CD4-positive, alpha-beta memory T cell (primary cell): ENCODE results near the gene REC114. TPM values are rescaled to one million over a fixed set of nuclear protein-coding genes. Genes with fewer than 3 reads are reported as not detected.
"Not testable (repeated sequence)": the region's sequence is repeated elsewhere in the genome, so short reads cannot be mapped to it uniquely, and the experiment has no call there.

Source experiments
- CTCF ChIA-PET: fragments of 350-600 bp; sonication (Branson Sonifier 250); formaldehyde crosslinking; loops from one replicate; lab custom pipeline; 2021; ENCODE audit warnings: inconsistent platforms; ENCODE audit not compliant: partially characterized antibody; lab: Charles Lee
- POLR2A ChIA-PET: fragments of 350-600 bp; sonication (Branson Sonifier 250); formaldehyde crosslinking; loops from one replicate; lab custom pipeline; 2021; ENCODE audit not compliant: partially characterized antibody; lab: Charles Lee
- DNase-seq, 5 donors: peaks; one replicate each; pipeline versions ENCODE4 v3.0.0 to v3.0.0-alpha.2; 2020 to 2022; ENCODE audit warnings: mixed read lengths in 1 of 5
- H3K27ac ChIP-seq: one replicate; pipeline ENCODE4 v1.7.0; 2013; ENCODE audit warnings: low read depth, low read length
- H3K27me3 ChIP-seq: 2 replicates; pipeline ENCODE4 v1.7.0; 2013; ENCODE audit warnings: mild to moderate bottlenecking, low read length, moderate library complexity; ENCODE audit not compliant: insufficient read depth
- H3K36me3 ChIP-seq: 2 replicates; pipeline ENCODE4 v1.7.0; 2013; ENCODE audit warnings: mild to moderate bottlenecking, low read length, moderate library complexity; ENCODE audit not compliant: insufficient read depth
- H3K4me1 ChIP-seq: 2 replicates; pipeline ENCODE4 v1.7.0; 2013; ENCODE audit warnings: mild to moderate bottlenecking, low read length, moderate library complexity; ENCODE audit not compliant: insufficient read depth
- H3K4me3 ChIP-seq, 2 donors: one replicate each; pipeline ENCODE4 v1.7.0; 2013; ENCODE audit warnings: low read length in 2 of 2, mild to moderate bottlenecking in 1 of 2
- H3K9me3 ChIP-seq, 2 donors: one replicate each; pipeline ENCODE4 v1.7.0; 2013; ENCODE audit warnings: low read length in 2 of 2, control low read depth in 1 of 2; ENCODE audit not compliant: control insufficient read depth in 1 of 2
- H3K27ac Mint-ChIP-seq, 7 donors: one replicate each; pipeline ENCODE4 v1.8.0; 2020 to 2021; ENCODE audit warnings: mixed read lengths in 7 of 7, mild to moderate bottlenecking in 6 of 7, inconsistent platforms in 3 of 7, moderate library complexity in 3 of 7
- H3K27me3 Mint-ChIP-seq, 2 donors: one replicate each; pipeline ENCODE4 v1.8.0; 2020 to 2021; ENCODE audit warnings: mixed read lengths in 2 of 2
- H3K36me3 Mint-ChIP-seq, 2 donors: one replicate each; pipeline ENCODE4 v1.8.0; 2020 to 2021; ENCODE audit warnings: mixed read lengths in 2 of 2, inconsistent platforms in 1 of 2, mild to moderate bottlenecking in 1 of 2
- H3K4me1 Mint-ChIP-seq, 4 donors: one replicate each; pipeline ENCODE4 v1.8.0; 2020 to 2021; ENCODE audit warnings: mixed read lengths in 4 of 4, mild to moderate bottlenecking in 1 of 4
- H3K4me3 Mint-ChIP-seq, 8 donors: one replicate each; pipeline ENCODE4 v1.8.0; 2020 to 2021; ENCODE audit warnings: mixed read lengths in 8 of 8, mild to moderate bottlenecking in 7 of 8, moderate library complexity in 6 of 8, inconsistent platforms in 3 of 8
- H3K9me3 Mint-ChIP-seq, 8 donors: one replicate each; pipeline ENCODE4 v1.8.0; 2020 to 2021; ENCODE audit warnings: mixed read lengths in 8 of 8, mild to moderate bottlenecking in 5 of 8, inconsistent platforms in 3 of 8, moderate library complexity in 1 of 8
- intact Hi-C: fragments of 100-400 bp; cut with micrococcal nuclease; formaldehyde crosslinking; loops from one replicate; pipeline ENCODE4 v1.15.1; 2023
- polyA plus RNA-seq, 2 donors: library from polyadenylated mRNA; unstranded; fragments of 300-500 nt; fragmentation: Illumina TruSeq; gene quantifications; one replicate each; pipeline ENCODE4 v1.2.3, GENCODE V29; 2021
- total RNA-seq, 2 experiments: library from RNA; stranded (reverse); gene quantifications; one replicate each; pipeline ENCODE4 v1.2.3, GENCODE V29; 2021

The REC114 gene
- total and polyA plus RNA-seq, 4 experiments from 2014 or later = not detected

GRCh38 chr15:73474785-73475184 is 31.8 kb downstream of the REC114 start:
- Histone ChIP-seq H3K9me3 (no peaks in the 10 kb centered on the region), H3K27me3 (no peaks in the 10 kb centered on the region), H3K4me3 (no peak overlapping the region), H3K36me3 (no peaks in the 10 kb centered on the region), H3K4me1 (no peaks in the 10 kb centered on the region), H3K27ac (no peak overlapping the region)
- intact Hi-C loops = no loop called here
- Mint-ChIP-seq H3K27ac (no peak overlapping the region), H3K27me3 (peaks cover 10 to 17% of the 10 kb centered on the region in 2 donors), H3K9me3 (peaks cover 2 to 13% (median 6%) of the 10 kb centered on the region in 8 donors), H3K4me1 (peaks cover 0 to 2% (median 0%) of the 10 kb centered on the region in 4 donors), H3K4me3 (no peak overlapping the region), H3K36me3 (no peaks in the 10 kb centered on the region)
- CTCF ChIA-PET = no interaction called here
- POLR2A ChIA-PET = no interaction called here
- no peak for DNase-seq

- intact Hi-C loops = no loop called here
- CTCF ChIA-PET = no interaction called here
- H3K9me3 Mint-ChIP-seq = peaks cover 2 to 13% (median 5%) of the 10 kb centered on the region in 8 donors
These were observed 33.8 kb downstream of the REC114 start for GRCh38 chr15:73476704-73477216.

GRCh38 chr15:73480050-73480449 is 37.1 kb downstream of the REC114 start:
- POLR2A ChIA-PET = no interaction called here
- CTCF ChIA-PET = no interaction called here
- H3K9me3 ChIP-seq = no peaks in the 10 kb centered on the region
- no peak overlapping the region for H3K27ac ChIP-seq
- H3K4me3 ChIP-seq = no peak overlapping the region
- H3K36me3 ChIP-seq = no peaks in the 10 kb centered on the region
- Mint-ChIP-seq H3K27me3 (peaks cover 2 to 7% of the 10 kb centered on the region in 2 donors), H3K36me3 (no peaks in the 10 kb centered on the region), H3K27ac (no peak overlapping the region), H3K9me3 (peaks cover 2 to 19% (median 10%) of the 10 kb centered on the region in 8 donors), H3K4me1 (no peaks in the 10 kb centered on the region), H3K4me3 (no peak overlapping the region)
- no peaks in the 10 kb centered on the region for H3K4me1 ChIP-seq
- no peaks in the 10 kb centered on the region for H3K27me3 ChIP-seq
- intact Hi-C loops = no loop called here
- no peak for DNase-seq

More at GRCh38 chr15:73476704-73477216, 33.8 kb downstream of the REC114 start:
- Histone ChIP-seq H3K36me3 (no peaks in the 10 kb centered on the region), H3K27me3 (no peaks in the 10 kb centered on the region), H3K4me1 (no peaks in the 10 kb centered on the region), H3K9me3 (no peaks in the 10 kb centered on the region), H3K27ac (no peak overlapping the region), H3K4me3 (no peak overlapping the region)
- POLR2A ChIA-PET = no interaction called here
- Mint-ChIP-seq H3K27ac (no peak overlapping the region), H3K4me1 (no peaks in the 10 kb centered on the region), H3K4me3 (no peak overlapping the region), H3K36me3 (no peaks in the 10 kb centered on the region), H3K27me3 (peaks cover 2 to 11% of the 10 kb centered on the region in 2 donors)
- no peak for DNase-seq

GRCh38 chr15:73482166-73482565 is 39.2 kb downstream of the REC114 start:
- Mint-ChIP-seq H3K4me3 (no peak overlapping the region), H3K36me3 (no peaks in the 10 kb centered on the region), H3K9me3 (peaks cover 0 to 12% (median 4%) of the 10 kb centered on the region in 8 donors), H3K27me3 (peaks cover 2 to 6% of the 10 kb centered on the region in 2 donors), H3K4me1 (no peaks in the 10 kb centered on the region), H3K27ac (no peak overlapping the region)
- H3K27ac ChIP-seq = no peak overlapping the region
- no peaks in the 10 kb centered on the region for H3K27me3 ChIP-seq
- H3K4me1 ChIP-seq = no peaks in the 10 kb centered on the region
- intact Hi-C loops = no loop called here
- no peak overlapping the region for H3K4me3 ChIP-seq
- ChIA-PET POLR2A (no interaction called here), CTCF (no interaction called here)
- no peaks in the 10 kb centered on the region for H3K36me3 ChIP-seq
- no peak for DNase-seq
- H3K9me3 ChIP-seq = no peaks in the 10 kb centered on the region

- intact Hi-C loops = no loop called here
- ChIA-PET CTCF (no interaction called here), POLR2A (no interaction called here)
- Histone ChIP-seq H3K27me3 (no peaks in the 10 kb centered on the region), H3K27ac (no peak overlapping the region), H3K36me3 (no peaks in the 10 kb centered on the region), H3K4me3 (no peak overlapping the region), H3K9me3 (no peaks in the 10 kb centered on the region), H3K4me1 (no peaks in the 10 kb centered on the region)
- Mint-ChIP-seq H3K27ac (no peak overlapping the region), H3K4me3 (no peak overlapping the region), H3K27me3 (peaks cover 2 to 6% of the 10 kb centered on the region in 2 donors), H3K4me1 (no peaks in the 10 kb centered on the region), H3K9me3 (peaks cover 0 to 10% (median 4%) of the 10 kb centered on the region in 8 donors), H3K36me3 (no peaks in the 10 kb centered on the region)
- no peak for DNase-seq
These were observed 40.1 kb downstream of the REC114 start for GRCh38 chr15:73483053-73483452.

GRCh38 chr15:73485372-73485771 is 42.4 kb downstream of the REC114 start:
- Histone ChIP-seq H3K27ac (no peak overlapping the region), H3K4me1 (no peaks in the 10 kb centered on the region), H3K9me3 (no peaks in the 10 kb centered on the region), H3K27me3 (no peaks in the 10 kb centered on the region), H3K36me3 (no peaks in the 10 kb centered on the region), H3K4me3 (no peak overlapping the region)
- H3K27ac Mint-ChIP-seq = no peak overlapping the region
- H3K4me1 Mint-ChIP-seq = no peaks in the 10 kb centered on the region
- no peaks in the 10 kb centered on the region for H3K36me3 Mint-ChIP-seq
- no peak overlapping the region for H3K4me3 Mint-ChIP-seq
- H3K27me3 Mint-ChIP-seq = peaks cover 2 to 4% of the 10 kb centered on the region in 2 donors
- intact Hi-C loops = no loop called here
- H3K9me3 Mint-ChIP-seq = peaks cover 0 to 7% (median 3%) of the 10 kb centered on the region in 8 donors
- CTCF ChIA-PET = no interaction called here
- POLR2A ChIA-PET = no interaction called here
- no peak for DNase-seq

GRCh38 chr15:73485885-73486284 is 42.9 kb downstream of the REC114 start:
- H3K4me3 ChIP-seq, CTCF ChIA-PET, POLR2A ChIA-PET: not testable (repeated sequence)

More at GRCh38 chr15:73485885-73486284, 42.9 kb downstream of the REC114 start:
- H3K4me1 ChIP-seq, H3K27me3 Mint-ChIP-seq, intact Hi-C loops, H3K27ac ChIP-seq, H3K9me3 Mint-ChIP-seq, H3K27ac Mint-ChIP-seq, H3K36me3 ChIP-seq, H3K9me3 ChIP-seq, DNase-seq, H3K36me3 Mint-ChIP-seq, H3K4me1 Mint-ChIP-seq, H3K27me3 ChIP-seq, H3K4me3 Mint-ChIP-seq: not testable (repeated sequence)
